ENCODE results near the gene TAS1R3. TPM values are rescaled to one million over a fixed set of nuclear protein-coding genes. Genes with fewer than 3 reads are reported as not detected.
"Not testable (repeated sequence)": the region's sequence is repeated elsewhere in the genome, so short reads cannot be mapped to it uniquely, and the experiment has no call there.

The TAS1R3 gene
- total RNA-seq, 1 donor from 2014 or later = 0.35 TPM

DNA sequence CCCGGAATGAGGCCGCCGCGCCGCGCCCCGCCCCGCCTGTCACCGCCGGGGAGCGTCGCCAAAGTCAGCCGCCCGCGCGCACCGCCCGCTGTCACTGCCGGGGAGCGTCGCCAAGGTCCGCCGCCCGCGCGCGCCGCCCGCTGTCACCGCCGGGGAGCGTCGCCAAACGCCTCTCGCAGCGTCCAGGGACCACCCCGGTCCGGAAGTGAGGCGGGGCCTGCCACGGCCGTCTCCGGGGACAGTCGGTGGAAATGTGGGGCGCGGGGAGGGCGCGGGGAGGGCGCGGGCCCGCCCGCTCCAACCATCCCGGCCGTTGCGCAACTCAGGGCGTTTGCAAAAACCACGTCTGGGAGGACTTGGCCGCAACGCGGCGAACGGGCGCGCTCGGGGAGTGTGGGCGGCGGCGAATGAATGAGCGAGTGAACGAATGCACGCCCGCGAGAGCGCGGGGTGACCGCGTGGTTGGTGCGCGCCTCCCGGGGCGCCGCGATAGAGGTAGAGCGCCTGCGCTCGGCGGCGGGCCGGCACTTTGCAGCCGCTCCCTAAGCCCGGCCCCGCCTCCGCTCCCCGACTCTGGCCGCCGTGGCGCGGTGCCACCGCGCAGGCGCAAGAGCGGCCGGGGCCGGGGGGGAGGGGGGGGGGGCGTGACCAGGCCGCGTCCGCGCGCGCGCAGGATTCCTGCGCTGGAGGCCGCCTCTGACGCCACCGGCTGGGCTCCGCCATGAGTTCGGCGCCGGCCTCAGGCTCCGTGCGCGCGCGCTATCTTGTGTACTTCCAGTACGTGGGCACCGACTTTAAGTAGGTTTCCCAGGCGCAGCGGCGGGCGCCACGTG lies 22.9 kb upstream of the TAS1R3 start, which contains the start of the genes ACAP3 and PUSL1:
Gene ACAP3 (minus strand): TSS at position 8 of the 833 bp plus-strand sequence. CDS start 115 bp downstream, outside the sequence.
Gene PUSL1 (plus strand): TSS at position 675 of the 833 bp plus-strand sequence. CDS start 47 bp downstream, at position 722.
- no peak for DNase-seq (ENCODE audit: extremely low read depth, low read depth, low spot score)

DNA sequence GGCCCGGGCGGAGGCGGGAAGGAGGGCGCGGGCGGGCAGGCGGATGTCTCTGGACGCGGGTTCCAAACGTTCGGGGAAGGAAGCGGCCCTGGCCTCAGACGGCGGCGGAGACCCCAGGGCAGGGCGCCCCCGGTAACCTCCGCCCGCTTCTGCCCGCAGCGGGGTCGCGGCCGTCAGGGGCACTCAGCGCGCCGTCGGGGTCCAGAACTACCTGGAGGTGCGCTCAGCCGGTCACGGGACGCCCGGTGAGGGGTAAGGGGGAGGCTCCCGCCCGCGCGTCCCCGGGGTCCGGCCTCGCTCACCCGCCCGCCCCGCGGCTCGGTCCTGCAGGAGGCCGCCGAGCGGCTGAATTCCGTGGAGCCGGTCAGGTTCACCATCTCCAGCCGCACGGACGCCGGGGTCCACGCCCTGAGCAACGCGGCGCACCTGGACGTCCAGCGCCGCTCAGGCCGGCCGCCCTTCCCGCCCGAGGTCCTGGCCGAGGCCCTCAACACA lies 22.3 kb upstream of the TAS1R3 start:
- DNase-seq (ENCODE audit: extremely low read depth, low read depth, low spot score) = no peak

DNA sequence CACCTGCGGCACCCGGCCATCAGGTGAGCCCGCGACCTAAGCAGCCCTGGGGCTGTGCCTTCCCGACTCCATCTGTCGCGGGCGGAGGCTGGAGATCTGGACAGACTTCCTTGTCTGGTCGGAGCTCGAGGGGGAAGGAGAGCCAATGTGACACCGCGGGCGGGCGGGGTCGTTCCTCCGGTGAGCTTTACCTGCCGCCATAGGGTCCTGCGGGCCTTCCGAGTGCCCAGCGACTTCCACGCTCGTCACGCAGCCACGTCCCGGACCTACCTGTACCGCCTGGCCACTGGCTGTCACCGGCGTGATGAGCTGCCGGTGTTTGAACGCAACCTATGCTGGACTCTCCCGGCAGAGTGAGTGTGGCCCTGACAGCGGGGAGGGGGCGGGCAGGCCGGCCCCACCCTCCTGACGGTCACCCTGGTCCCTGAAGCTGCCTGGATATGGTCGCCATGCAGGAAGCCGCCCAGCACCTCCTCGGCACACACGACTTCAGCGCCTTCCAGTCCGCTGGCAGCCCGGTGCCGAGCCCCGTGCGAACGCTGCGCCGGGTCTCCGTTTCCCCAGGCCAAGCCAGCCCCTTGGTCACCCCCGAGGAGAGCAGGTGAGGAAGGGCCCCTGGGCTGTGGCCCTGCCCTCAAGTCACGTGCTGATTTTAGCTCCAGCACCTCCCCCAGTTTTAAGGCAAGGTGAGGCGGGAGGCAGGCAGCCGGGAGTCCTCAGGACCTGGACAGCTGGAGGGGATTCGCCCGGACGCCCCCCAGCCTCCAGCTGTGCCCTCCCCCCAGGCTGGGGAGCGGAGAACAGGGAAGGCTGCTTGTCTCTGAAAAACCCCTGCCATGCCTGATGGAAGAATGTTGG lies 21.6 kb upstream of the TAS1R3 start:
- no peak for DNase-seq (ENCODE audit: extremely low read depth, low read depth, low spot score)

DNA sequence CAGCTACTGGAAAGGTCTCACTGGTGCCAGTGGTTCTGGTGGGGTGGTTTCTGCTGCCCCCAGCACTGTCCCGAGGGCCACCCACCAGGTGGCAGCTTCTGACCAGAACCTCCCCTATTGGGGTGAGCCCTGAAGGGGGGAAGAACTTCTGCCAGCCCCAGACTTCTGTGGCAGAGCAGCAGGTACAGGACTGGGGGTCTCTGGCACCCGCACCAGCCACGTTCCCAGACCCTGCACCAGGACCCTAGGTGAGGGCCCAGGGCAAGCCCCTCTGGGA lies 21.0 kb upstream of the TAS1R3 start:
- DNase-seq (ENCODE audit: extremely low read depth, low read depth, low spot score) = no peak

DNA sequence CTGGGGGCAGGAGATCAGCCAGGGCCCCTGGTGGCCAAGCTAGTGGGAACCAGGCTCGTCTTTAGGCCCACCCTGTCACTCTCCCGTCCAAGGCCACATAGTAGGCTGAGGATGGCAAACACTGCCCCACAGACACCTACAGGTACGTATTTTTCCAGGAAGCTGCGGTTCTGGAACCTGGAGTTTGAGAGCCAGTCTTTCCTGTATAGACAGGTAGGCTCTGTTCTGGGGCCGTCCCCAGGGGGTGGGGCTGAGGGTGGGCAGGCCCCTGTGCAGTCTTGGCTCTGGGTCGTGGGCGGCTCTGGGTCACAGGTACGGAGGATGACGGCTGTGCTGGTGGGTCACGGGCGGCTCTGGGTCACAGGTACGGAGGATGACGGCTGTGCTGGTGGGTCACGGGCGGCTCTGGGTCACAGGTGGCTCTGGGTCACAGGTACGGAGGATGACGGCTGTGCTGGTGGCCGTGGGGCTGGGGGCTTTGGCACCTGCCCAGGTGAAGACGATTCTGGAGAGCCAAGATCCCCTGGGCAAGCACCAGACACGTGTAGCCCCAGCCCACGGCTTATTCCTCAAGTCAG lies 20.5 kb upstream of the TAS1R3 start:
- no peak for DNase-seq (ENCODE audit: extremely low read depth, low read depth, low spot score)

DNA sequence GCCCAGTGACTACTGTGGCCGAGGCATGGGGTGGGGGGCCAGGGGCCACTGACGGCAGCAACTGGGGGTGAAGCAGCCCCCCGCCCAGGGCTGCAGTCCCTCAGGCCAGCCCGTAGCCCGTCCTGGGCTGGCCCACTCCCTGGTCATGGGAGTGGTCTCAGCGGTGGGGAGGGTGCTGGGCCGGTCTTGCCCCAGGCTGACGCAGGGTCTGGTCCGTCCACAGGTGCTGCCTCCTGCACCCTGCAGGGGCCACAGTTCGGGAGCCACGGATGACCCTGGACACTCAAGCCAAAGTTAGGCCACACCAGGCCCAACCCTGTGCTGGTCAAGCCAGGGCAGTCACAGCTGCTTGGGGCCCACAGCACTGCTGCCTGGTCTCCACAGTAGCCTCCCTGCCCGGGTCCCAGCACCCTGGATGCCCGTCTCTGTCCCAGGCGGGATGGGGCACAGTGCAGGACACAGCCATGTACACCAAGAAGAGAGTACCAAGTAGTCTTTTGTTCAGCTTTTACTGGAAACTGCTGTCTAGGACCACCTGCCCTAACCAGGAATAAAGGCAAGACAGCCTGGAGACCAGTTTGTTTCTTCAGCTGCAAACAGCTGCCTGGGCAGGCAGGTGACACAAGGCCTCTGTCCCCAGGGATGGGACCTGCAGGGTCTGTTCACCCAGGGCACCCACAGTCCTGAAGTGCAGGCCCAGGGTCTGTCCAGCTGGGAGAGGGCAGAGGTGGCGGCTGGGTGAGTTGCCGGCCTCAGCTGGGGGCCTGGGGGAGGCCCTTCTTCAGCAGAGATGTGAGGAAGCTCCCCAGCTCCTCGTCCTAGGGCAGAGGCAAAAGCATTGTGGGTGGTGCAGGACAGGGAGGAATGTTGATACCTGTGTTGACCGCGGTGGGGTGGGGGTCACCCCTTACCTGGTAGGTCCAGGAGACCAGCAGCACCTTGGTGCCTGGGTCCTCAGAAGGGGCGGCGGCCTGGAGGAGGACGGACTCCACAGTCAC lies 19.7 kb upstream of the TAS1R3 start:
- DNase-seq (ENCODE audit: extremely low read depth, low read depth, low spot score) = no peak

DNA sequence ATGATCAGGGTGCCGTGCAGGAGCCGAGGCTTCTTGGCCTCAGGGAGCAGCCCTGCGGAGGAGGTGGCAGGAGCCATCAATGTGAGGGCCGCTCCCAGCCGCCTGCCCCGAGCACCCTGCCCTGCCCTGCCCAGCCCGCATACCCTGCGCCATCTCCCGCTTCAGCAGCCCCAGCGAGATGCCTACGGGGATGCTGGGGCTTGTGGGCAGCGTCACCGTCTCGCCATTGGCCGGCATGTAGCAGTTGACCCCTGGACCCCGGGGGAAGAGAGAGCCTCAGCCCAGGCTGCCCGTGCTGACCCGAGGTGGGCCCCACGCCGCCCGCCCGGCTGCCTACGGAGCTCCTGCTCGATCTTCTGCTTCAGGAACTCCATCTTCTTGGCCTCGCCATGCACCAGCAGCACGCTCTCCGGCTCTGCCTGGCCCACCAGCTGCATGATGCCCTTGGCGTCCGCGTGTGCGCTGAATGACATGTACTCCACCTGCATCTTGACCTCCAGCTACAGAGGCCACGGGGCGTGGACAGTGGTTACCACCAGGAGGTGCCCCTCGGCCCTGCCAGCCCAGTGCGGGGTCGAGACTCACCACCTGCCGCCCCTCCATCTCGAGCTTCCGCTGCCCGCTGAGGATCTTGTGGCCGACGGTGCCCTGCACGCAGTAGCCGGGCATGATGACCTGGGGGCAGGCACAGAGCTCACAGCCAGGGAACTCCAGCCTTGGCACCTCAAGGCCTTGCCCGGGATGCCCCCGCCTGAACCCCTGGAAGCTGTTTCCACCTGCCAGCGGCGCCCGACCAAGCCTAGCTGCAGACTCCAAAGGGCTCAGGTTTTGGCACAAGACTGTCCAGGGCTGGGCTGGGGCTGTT lies 18.4 kb upstream of the TAS1R3 start:
- DNase-seq (ENCODE audit: extremely low read depth, low read depth, low spot score) = no peak

DNA sequence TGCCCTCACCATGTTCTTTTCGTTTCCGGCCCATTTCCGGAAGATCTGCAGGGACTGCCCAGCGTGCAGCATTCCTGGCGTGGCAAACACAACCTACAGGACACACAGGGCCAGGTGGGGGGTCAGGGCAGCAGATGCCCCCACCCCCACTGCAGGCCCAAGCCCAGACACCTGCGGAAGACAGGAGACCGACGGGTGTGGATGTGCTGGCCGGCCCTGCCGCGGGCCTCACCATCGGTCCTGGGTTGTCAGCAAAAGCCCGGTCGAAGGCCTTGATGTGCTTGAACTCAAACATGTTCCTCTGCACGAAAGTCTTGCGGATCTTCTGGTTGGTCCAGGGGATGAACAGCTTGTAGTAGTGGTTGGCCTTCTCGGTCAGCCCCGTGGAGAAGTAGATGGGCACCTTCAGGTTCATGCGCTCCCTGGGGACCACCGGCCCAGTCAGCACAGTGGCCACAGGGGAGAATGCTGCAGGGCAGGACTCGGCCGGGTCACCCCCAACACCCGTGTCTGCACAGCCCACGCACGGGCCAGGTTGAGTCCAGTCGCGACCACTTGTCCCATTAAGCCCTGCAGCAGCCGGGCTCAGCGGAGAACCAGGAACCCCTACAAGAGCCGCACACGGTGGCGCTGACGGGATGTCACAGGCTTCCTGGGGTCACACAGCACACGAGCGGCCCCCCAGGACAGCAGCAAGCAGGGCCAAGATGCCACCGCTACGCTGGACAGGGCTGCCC lies 17.4 kb upstream of the TAS1R3 start:
- DNase-seq (ENCODE audit: extremely low read depth, low read depth, low spot score) = no peak

DNA sequence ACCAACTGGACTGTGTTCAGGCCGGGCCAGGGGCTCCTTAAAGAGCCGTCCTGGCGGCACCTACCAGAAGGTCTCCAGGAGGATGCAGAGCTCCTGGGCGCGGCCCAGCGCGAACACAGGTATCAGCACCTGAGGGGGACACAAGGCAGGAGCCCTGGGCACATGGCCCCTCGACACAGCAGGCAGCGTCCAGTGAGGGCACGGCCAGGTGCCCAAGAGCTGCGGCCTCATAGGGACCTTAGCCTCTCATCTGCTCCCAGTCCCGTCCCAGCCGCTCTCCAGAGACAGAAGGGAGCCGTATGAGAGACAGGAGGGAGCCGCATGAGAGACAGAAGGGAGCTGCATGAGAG lies 16.9 kb upstream of the TAS1R3 start:
- no peak for DNase-seq (ENCODE audit: extremely low read depth, low read depth, low spot score)

DNA sequence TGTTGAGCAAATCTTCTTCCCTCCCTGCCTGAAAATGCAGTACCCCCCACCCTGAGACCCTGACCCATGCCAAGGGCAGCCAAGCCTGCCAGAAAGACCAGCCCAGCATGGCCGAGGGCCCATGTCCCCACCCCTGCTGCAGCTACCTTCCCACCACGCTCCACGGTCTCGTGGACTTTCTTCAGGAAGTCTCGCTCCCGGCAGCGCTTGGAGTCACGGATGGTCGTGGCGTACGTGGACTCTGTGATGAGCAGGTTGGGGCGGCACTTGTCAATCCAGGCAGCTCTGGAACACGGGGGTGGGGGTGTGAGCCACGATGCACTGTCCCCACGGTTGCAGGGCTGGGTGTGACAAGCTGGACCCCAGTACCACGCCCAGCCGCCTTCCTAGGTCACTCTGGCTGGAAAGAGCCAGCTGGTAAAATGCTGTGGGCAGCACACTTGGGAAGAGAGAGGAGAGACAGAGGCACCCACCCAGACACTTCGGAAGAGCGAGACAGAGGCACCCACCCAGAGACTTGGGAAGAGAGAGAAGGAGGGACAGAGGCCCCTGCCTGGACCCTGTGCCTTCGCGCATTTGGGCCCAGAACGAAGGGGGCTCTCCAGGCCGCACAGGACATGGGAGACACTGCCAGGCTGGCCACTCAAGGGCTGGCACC lies 16.3 kb upstream of the TAS1R3 start:
- no peak for DNase-seq (ENCODE audit: extremely low read depth, low read depth, low spot score)

DNA sequence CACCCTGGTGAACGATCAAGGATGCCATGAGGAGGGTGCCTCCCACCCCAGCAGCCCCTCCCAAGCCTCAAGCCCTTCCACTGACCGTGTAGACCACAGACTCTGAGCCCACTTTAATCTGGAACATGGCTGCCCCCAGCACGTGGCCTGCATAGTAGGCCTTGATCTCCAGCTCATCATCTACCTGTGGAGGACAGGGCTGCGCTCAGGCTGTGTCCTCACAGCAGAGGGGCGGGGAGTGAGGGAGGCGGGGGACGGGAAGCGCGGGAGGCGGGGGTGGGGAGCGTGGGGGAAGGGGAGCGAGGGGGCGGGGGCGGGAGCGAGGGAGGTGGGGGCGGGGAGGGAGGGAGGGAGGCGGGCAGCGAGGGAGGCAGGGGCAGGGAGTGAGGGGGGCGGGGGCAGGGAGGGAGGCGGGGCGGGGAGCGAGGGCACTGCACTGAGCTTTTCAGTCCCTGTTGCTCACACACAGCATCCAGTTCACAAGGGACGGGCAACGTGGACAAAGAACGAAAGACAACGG lies 15.6 kb upstream of the TAS1R3 start:
- DNase-seq (ENCODE audit: extremely low read depth, low read depth, low spot score) = no peak

DNA sequence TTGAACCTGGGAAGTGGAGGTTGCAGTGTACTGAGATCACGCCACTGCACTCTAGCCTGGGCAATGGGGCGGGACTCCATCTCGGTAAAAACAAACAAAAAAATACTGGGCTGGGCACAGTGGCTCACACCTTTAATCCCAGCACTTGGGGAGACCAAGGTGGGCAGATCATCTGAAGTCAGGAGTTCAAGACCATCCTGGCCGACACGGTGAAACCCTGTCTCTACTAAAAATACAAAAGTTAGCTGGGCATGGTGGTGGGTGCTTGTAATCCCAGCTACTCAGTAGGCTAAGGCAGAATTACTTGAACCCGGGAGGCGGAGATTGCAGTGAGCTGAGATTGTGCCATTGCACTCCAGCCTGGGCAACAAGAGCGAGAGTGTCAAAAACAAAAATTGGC lies 14.9 kb upstream of the TAS1R3 start:
- DNase-seq (ENCODE audit: extremely low read depth, low read depth, low spot score) = not testable (repeated sequence)

DNA sequence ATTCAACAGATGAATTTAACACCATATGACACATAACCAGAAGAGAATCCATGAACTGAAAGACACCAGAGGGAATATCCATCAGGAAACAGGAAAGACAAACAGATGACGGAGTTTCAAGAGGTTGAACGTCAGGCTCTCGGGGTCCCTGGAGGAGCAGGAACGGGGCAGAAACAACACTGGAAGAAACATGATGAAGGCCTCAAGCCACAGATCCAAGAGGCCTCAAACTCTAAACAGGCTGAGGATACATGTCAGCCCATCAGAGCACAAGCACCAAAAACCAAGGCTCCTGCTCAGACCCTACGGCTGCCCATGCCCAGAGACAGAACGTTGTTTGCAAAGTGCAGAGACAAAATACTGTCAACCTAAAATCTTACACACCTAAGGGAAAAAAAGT lies 13.7 kb upstream of the TAS1R3 start:
- no peak for DNase-seq (ENCODE audit: extremely low read depth, low read depth, low spot score)

DNA sequence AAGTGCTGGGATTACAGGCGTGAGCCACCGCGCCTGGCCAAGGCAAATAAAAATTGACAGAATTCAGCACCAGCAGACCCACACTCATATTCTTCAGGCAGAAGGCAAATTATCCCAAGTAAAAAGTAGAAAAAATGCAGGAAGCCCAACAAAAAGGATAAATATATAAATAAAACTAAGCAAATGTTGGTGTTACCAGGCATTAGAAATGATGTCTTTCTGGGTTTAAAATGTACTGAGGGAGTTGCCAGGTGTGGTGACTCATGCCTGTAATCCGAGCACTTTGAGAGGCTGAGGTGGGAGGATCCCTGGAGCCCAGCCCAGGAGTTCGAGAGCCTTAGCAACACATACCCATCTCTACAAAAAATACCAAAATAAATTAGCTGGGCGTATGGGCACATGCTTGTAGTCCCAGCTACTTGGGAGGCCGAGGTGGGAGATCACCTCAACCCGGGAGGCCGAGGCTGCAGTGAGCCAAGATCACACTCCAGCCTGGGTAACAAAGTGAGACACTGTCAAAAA lies 12.9 kb upstream of the TAS1R3 start:
- DNase-seq (ENCODE audit: extremely low read depth, low read depth, low spot score) = no peak

DNA sequence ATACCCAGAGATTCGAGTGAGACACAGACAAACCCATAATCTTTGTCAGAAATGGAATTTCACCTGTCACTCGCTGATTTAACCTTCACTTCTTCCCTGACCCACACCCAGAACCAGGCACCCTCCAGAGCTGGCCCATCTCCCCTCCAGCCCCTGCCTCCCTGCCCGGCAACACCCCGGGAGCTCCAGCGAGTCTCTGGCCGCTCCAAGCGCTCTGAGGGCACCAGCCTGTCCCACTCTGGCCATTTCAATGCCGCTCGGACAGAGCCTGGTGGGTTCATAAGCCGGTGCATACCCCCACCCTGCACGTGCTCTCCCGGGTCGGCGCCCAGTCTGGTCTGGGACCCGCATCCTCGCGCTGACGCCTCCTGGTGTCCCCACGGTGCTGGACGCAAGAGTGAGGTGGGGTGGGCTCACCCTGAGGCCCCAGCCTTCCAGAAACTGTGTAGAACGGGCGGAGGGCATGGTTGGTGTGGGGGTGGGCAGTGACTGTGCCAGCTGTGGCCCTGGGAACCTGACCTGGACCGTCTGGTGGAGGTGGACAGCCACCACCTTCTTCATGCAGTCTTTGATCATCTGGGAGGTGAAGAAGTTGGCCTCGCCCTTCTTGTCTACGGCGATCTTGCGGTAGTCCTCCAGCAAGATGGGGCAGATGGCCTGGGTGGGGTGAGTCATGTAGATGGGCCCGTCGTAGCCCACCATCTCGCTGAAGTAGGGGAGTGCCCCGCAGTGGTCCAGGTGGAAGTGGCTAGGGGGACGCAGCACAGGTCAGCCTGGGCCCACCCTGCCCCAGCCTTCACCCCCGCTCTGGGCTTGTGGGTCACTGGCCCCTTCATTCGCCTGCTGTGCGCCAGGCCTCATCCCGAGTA lies 12.1 kb upstream of the TAS1R3 start:
- DNase-seq (ENCODE audit: extremely low read depth, low read depth, low spot score) = no peak

DNA sequence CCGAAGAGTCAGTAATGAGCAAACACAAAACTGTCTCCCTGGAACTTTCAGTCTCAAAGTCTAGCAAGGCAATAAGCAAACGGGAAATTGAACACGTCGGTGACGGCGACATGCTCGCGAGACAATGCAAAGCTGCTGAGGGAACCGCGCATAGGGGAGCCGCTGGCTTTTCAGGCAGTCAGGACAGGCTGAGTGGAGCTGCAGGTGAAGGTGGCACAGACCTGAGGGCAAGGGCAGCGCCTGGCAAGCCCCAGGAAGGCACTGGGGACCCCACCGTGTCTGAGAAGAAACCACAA lies 11.5 kb upstream of the TAS1R3 start:
- no peak for DNase-seq (ENCODE audit: extremely low read depth, low read depth, low spot score)

All from glomerular endothelial cell (primary cell).